GM19035 (cell line): Measurements from ENCODE around the gene PSMD1.

Experiments
- ATAC-seq: cut with Tn5 transposase; IDR thresholded peaks from one replicate; pipeline ENCODE4 v1.9.1; 2021; ENCODE audit not compliant: unreplicated experiment

Gene PSMD1

GRCh38 chr2:231034291-231034882, 22.3 kb upstream of the PSMD1 start:
- ATAC-seq, result no peak

DNA sequence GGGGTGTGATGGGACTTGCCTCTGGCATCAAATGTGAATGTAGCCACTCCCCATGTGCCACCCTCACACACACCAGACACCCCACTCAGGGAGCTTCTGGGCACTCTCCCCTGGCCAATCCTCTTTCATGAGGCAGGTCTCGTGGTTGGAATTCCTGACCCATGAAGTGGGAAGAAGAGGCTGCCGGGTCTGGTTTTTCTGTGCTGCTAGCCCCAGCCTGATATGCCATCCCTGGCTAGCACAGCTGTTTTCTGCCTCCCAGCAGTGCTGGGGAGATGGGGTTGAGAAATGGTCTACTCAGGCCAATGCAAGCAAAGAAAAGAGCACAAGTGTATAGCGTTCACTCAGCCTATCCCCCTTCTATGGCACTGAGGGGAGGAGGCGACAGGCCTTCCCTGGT, 20.5 kb upstream of the PSMD1 start:
- ATAC-seq, result no peak

DNA sequence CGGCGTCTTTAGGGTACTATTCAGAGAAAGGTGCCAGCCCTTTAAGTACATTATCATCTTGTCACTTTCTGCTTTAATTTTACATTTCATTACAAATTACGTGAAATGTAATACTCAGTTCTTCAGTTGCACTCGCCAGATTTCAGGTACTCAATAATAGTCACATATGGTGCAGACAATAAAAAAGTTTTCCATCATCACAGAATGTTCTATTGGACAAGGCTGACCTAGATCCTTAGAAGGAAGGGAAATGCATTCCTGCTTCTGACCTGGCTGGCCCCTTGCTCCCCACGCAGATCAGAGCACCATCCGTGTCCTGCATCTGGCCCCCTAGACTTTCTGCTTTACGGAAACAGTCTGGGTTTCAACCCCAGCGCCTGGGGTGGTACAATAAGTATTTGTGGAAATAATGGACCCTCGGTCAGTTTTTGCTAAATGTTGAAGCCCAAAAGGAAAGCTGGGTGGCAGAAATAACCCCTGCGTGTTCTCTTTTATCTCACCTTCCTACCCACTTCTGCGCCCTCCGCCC, 20.0 kb upstream of the PSMD1 start:
- no peak for ATAC-seq

GRCh38 chr2:231037202-231037730, 19.4 kb upstream of the PSMD1 start, which contains the start of gene C2orf72:
TSS of gene C2orf72 (plus strand) at chr2:231037523. CDS start at chr2:231037566, 43 bp downstream.
- no peak for ATAC-seq

GRCh38 chr2:231037731-231038482, 18.8 kb upstream of the PSMD1 start:
- no peak for ATAC-seq

- no peak for ATAC-seq
These were observed 18.0 kb upstream of the PSMD1 start for GRCh38 chr2:231038483-231039293.

GRCh38 chr2:231039294-231039664, 17.4 kb upstream of the PSMD1 start:
- ATAC-seq, result no peak

DNA sequence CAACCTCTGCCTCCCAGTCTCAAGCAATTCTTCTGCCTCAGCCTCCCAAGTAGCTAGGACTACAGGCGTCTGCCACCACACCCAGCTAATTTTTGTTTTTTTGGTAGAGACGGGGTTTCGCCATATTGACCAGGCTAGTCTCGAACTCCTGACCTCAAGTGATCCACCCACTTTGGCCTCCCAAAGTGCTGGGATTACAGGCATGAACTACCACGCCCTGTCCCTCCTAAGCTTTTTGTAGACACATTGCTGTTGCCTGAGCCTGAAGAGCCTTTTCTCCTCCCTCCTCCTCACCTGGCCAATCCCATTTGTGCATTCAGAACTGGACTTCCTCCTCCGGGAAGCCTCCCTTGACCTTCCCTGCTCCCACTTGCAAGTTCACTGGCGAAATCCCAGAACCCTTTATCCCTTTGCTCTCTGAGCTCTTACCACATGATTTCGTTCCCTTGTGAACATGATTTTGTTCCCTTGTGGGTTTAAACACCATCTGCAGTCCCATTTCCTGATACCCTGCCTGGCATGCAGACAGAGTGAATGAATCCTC, 16.8 kb upstream of the PSMD1 start:
- no peak for ATAC-seq

DNA sequence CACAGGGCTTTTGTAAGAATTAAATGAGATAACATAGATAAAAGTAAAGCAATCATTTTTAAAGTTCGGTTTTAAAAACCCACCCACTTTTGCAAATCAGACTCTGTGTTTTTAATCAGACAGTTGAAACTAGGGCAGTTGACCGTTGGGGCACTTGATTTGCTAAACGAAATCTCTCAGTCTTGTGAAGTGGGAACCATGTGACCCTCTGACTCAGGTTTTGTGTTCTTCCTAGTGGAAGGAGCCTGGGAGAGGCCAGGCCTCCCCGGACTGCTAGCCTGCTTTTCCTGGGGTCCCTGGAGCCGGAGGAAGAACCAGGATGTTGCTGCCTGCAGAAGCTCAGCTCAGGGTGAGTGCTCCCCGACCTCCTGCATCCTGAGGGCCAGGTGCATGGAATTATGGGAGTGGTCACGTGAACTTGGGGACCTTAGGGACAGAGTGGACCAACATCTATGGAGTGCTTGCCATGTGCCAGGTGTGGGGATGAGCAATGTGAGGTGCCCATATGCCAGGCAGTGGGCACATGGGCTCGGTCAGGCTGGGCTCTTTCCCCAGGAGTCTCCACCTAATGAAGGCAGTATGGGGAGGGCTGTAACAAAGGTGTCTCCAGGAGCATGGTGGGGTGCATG, 15.5 kb upstream of the PSMD1 start:
- ATAC-seq, result no peak

DNA sequence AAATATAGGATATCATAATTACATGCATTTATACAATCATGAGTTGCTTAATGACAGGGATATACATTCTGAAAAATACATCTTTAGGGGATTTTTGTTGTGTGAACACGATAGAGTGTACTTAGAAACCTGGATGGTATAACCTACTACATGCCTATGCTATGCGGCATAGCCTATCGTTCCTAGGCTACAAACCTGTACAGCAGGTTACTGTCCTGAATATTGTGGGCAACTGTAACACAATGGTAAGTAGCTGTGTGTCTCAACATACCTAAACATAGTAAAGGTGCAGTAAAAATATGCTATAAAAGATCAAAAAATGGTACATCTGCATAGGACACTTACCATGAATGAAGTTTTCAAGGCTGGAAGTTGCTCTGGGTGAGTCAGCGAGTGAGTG, 12.9 kb upstream of the PSMD1 start:
- ATAC-seq, result no peak

DNA sequence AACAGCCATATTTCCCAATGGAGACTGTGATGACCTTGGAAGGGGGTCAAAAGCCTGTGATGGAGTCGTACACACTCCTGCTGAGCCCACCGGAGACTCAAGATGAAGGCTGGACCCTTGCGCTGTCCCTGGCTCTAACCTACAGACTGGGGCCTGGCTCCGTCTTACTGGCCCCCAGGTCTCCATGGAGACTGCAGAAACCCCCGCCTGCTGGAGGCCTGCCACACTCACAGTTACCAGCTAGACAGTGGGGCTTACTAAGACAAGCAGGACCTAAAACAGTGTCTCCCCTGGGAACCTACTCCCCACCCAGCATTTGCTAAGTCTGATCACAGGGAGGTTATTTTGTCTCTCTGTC, 9.8 kb upstream of the PSMD1 start:
- ATAC-seq, result no peak

DNA sequence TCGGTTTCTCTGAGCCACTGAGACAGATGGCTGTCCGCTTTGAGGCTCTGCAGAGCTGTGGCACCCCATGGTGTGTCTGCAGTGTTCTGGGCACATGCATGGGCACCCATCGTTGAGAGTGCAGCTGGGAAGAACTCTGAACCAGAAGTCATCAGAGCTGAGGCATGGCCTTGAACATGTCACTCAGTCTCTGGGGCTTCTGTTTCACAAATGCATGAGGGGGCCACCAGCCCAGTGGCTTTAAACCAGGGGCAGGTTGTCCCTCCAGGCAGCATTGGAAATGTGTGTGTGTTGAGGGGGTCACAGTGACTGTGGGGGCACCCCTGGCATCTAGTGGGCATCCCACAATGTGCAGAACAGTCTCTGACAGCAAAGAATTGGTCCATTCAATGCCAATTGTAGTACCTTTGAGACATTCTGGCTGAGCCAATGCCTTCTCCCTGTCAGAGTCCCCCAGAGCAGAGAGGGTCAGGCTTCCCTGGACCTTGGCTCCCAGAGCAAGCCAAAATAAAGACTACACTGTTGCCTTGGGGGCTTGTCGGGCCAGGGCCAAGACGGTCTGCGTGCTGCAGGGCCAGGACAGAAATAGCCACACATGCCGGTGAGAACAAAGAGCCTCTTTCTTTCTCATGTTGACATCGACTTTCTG, 9.3 kb upstream of the PSMD1 start:
- no peak for ATAC-seq

DNA sequence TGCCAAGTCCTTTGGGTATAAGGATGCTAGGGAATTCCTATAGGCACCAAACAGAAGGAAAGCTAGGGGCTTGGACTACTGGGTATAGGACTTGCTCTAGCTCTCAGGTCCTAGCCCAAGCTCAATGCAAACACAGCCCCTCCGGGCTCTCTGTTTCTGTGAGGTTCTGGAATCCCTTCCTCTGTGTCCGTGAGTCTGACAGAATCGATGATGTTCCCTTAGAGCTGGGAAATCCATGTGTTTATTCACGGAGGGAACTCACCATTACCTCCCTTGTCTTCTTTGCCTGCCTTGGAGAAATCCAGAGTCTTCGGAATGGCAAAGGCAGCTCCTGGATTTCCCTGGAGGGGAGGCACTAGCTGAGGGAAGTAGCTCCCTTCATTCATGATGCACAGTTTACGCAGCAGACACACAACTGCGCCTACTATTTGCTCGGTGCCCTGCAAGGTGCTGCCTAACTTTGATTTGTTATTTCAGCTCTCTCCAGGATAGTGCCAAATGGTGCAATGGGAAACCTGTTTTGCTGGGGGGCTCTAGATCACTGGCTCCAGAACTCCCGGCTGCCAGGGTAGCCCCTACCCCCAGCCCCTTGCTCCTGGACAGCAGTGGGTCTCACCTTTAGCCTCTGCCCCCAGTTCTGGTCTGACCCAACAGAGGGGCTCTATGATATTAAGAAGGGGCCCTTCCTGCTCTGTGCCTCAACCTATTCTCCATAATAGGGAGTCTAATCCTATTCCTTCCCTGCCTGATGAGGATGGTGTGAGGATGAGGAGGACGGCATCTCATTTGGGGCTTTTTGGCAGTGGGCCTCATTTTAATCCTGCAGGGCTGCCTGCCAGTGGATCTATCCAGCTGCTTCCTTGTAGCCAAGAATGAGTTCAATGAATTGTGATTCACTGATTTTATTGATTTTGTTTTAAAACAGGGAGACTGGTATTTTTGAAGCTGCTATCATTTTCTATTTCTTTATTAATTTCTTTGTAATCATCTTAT, 8.4 kb upstream of the PSMD1 start:
- ATAC-seq, result no peak

GRCh38 chr2:231049286-231050017, 7.2 kb upstream of the PSMD1 start:
- no peak for ATAC-seq

DNA sequence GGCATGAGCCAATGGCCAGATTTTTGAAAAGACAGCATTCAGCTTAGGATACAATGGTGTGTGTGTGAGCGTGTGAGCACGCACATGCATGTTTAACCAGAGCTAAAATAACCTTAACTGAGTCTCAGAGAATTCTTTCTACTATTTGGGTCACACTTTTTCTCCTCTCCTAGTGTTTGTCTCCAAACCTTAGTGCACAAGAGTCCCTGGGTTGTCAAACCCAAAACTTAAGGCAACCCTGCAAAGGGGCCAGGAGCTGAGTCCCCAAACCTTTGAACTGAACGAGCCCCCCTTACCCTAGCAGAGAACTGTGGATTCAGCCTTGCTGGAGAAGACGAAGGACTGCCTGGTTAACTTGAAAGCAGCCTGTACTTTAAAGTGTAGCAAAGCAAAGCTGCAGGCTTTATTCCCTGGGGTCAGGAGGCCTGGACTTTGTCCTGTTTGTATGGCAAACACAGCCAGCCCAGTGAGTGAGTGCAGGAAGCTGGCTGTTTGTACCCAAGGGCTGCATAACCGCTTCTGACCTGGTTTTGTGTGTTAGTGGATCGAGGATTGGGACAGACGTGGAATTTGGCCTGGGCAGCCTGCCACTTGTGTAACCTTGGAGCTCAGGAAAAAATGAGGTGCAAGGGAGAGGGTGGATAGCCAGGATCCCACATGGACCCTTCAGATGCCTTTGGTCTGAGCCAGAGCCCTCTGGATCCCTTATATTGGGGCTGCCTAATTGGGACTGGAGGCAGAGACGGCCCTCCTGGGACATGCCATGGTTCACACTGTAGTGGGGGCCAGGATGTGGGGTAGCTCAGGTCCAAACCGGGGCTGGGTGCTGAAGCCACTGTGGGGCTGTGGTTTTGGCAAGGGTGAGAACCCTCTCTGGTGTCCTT, 6.4 kb upstream of the PSMD1 start:
- no peak for ATAC-seq

DNA sequence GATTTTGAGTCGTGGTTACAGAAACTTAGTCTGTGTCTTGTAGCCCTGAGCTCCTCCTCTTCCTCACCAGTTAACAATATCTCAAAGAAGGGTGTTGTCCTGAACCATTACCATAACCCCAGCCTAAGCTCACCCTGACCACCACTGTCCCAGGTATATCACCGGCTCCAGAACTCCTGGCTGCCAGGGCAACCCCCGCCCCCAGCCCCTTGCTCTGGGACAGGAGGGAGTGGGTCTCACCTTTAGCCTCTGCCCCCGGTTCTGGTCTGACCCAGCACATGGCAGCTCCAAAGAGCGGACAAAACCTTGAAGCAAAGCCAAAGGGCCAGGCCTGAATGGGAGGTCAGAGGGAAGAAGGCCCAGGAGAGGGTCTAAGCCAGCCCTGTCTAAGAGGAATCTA, 5.6 kb upstream of the PSMD1 start:
- no peak for ATAC-seq
